ENCODE data around the gene TTC22.

TTC22 gene

GRCh38 chr1:54800899-54801759 is at the start of gene TTC22:
TTC22 (minus strand) TSS chr1:54801323; CDS start chr1:54801163, 160 bp downstream.
- DNase-seq (ENCODE audit: low spot score), result no peak

GRCh38 chr1:54850737-54851136 is 49.6 kb upstream of the TTC22 start:
- peak; percentile 85 for DNase-seq (ENCODE audit: low spot score)

GRCh38 chr1:54850069-54850730 is 49.1 kb upstream of the TTC22 start:
- no peak for DNase-seq (ENCODE audit: low spot score)

- no peak for DNase-seq (ENCODE audit: low spot score)
Measured at GRCh38 chr1:54849219-54850068, 48.3 kb upstream of the TTC22 start.

DNA sequence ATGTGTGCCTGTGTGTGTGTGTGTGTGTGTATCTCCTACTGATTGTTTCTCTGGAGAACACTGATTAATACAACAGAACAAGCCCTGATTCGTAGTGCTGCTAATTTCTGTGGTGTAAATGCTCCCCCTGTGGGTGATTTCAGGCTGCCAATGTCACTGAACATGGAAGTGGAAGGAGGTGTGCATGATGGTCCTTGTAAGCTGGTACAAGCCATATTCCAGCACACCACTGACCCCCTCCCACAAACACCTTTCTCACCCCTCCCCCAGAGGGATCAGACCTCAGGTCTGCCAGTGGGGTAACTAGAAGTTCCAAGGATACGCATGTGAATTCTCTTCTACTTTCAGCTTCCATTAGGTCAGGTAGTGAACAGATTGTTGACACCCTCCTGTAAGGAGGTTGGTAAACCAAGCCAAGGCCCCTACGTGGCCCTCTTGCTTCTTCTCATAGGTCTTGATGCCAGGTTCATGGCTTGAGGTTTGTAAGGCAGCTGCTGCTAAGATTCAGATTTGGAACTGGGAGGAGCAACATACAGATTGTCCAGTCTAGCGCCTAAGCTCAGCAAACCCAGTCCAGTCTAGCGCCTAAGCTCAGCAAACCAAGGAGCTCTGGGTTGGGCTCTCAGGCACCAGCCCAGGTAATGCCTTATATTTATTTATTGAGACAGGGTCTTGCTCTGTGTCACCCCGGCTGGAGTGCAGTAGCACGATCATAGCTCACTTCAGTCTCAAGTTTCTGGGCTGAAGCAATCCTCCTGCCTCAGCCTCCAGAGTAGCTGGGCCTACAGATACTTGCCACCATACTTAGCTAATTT is 47.2 kb upstream of the TTC22 start:
- DNase-seq (ENCODE audit: low spot score), result no peak

DNA sequence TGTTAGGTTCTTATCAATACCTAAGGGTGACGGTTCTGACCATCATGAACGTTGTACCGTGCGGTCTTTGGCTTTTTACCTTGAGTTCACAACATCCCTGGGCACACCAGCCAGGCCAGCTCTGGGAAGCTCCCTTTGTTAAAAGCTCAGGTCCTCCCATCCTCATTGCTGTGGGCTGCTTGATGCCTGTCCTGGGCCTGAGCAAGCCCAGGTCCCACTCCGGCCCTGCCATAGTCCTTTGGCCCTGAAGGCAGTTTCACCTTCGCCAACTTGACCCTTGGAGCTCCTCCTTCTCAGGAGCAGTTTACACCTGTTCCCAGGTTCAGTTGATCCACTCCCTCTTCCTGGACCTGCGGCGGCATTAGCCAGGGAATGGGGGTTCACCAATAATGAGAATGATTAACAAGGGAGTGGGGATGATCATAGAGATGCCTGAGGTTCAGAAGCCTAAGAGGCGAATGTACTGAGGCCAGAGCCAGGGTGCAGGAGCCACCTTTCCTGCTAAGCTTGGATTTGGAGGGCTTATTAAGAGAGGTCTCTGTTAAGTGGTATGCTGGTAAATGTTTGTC is 45.7 kb upstream of the TTC22 start:
- no peak for DNase-seq (ENCODE audit: low spot score)

- DNase-seq (ENCODE audit: low spot score), result no peak
Measured at GRCh38 chr1:54846301-54846700, 45.2 kb upstream of the TTC22 start.

- no peak for DNase-seq (ENCODE audit: low spot score)
Measured at GRCh38 chr1:54845772-54846171, 44.6 kb upstream of the TTC22 start.

- DNase-seq (ENCODE audit: low spot score), result no peak
Measured at GRCh38 chr1:54844564-54844963, 43.4 kb upstream of the TTC22 start.

DNA sequence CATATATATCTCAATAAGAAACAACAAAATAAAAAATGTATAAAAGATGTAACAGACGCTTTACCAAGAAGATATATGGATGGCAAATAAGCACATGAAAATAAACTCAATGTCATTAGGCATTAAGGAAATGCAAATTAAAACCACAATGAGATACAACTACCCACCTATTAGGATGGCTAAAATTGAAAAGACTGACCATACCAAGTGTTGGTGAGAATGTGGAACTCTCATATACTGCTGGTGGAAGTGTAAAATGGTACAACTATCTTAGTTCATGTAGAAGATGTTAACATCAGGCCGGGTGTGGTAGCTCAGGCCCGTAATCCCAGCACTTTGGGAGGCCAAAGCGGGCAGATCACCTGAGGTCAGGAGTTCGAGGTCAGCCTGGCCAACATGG is 42.3 kb upstream of the TTC22 start:
- no peak for DNase-seq (ENCODE audit: low spot score)

DNA sequence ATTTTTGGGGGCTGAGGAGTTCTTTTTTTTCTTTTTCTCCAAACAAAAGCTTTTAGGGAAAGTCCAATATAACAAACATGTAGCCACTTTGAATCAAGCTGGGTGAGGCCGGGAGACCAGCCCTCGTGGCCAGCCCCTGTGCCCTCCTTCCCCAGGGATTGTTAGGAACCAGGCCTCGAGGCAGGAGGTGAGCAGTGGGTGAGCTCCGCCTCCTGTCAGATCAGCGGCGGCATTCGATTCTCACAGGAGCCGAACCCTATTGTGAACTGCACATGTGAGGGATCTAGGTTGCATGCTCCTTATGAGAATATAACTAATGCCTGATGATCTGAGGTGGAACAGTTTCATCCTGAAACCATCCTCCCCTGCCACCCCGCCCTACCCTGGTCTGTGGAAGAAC is 41.8 kb upstream of the TTC22 start:
- DNase-seq (ENCODE audit: low spot score), result no peak

DNA sequence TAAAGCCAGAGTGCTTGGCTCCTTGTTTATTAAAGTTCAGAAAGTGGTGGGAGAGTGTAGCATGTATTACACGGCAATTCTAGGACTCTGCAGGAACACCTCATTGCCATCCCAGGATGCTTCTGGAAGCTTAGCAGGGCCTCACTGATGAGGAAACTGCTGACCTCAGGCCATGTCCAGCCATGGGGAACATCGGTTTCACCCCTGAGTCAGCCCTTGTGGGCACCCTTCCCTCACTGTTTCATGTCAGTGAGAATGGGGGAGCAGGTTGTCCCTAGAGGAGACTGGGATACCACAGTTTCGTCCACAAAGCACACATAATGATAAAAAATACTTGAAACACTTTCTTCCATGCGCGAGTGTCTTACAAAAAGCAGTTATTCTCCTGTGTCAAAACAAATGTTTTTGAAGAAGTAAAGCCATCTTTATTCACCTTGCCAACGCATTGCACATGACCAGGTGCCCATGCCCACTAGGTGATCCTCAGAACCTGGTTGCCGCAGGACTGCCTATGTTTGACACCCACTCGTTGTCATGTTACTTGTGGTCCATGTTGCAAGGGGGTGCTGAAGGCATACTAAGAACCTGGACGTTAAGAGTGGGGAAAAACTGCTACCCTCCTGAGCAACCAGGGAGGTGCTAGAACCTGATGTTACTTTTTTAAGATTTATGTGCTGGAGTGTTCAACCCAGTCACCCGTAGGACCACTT is 41.2 kb upstream of the TTC22 start:
- DNase-seq (ENCODE audit: low spot score), result no peak

DNA sequence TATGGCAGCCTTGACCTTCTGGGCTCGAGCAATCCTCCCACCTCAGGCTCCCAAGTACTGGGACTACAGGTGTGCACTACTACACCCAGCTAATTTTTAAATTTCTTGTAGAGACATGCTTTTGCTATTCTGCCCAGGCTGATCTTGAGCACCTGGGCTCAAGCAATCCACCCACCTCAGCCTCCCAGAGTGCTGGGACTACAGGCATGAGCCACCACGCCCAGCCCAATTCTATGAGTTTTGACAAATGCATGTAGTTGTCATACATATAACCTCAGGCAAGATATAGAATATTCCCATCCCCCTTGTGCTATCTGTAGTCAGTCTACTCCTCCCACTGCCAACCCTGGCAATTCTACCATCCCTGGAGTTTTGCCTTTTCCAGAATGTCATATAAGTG is 38.7 kb upstream of the TTC22 start:
- no peak for DNase-seq (ENCODE audit: low spot score)

DNA sequence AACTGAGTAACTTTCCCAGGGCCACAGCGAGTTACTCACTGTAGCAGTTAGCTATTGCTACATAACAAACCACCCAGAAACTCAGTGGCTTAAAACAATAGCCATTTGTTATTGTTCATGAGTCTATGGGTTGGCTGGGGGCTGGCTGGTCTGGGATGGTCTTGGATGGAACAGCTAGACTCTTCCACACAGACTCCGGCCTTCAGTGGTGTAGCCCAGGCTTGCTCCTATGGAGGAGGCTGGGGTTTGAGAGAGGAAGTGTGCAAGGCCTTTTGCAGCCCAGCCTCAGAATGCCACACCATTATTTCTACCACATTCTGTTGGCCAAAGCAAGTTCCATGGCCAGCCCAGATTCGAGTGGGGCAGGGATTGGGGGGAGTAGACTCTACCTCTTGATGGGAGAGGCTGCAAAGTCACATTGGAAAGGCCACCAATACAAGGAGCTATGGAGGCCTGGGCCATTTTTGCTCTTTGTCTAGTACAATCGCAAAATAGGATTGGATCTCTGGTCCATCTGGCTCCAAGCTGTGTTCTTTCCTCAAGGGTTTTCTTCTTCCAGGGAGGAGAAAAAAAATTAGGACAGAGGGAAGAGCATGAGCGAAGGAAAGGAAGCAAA is 37.5 kb upstream of the TTC22 start:
- no peak for DNase-seq (ENCODE audit: low spot score)

DNA sequence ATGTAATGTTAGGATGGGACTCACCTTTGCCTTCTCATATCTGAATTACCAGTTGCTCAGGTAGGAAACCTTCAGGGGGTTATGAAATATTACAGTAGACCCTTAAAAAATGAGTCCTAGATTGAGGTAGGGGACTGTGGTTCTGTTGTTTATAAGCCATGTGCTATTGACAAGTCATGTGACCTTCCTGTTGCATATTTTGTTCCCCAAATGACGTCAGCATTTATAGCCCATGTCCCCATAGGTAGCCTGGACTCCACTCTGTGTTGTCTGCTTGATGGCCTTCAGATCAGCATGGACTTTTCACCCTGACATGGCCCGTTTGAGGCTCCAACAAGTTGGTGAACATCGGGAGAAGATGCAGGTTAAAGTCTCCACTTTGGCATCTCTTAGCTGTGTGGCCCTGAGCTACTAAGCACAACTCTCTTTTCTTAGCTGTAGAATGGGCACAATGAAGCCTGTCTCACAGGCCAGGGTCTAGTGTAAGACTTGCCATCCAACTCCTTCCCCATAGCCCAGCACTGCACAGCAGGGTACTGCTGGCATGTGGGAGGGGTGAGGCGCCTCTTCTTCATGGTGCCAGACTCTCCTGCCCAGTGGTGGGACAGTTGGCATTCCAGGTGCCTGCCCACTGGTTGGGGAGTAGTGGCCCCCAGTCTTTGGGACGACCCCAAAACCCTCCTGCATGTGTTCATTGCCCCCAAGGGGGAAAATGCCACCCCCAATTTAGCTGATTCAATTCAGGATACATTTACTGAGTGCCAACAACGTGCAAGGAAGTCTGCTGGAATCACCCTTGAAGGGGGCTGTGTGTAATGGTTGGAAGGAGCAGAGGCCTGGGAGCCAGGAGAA is 36.1 kb upstream of the TTC22 start:
- no peak for DNase-seq (ENCODE audit: low spot score)

DNA sequence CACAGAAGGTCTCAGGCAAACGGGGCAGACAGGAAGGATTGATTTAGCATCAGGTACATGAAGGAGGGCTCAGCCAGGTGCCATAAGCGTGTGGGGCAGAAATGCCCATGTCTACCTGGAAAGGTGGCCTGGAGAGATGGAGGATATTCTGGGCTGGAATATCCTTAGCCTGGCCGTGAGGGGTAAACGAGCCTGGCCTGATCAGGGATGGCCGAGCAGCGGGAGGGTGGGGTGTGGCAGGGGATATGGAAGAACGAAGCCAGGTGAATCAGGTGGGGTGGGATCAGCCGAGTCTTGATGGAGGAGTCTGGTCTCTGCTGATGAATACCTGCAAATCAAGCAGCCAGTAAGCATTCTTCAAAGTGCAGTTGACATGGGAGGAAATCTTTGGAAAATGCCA is 35.5 kb upstream of the TTC22 start:
- DNase-seq (ENCODE audit: low spot score), result no peak

DNA sequence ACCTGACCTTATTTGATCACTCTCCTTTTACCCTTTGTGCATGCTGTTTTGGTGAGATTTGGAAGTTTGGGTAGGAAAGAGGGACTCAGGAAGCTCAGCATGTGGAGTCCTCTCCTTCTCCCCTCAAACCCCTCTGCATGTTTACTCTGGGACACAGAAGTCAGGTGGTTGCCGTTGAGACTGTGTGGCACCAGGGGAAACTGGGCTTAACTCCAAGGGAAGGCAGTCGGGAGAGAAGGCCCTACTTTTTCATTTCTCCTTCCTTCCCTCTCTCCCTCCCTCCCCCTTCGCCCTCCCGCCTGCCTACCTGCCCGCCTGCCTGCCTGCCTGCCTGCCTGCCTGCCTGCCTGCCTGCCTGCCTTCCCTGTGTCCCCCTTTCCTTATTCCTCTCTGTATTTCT is 34.8 kb upstream of the TTC22 start:
- DNase-seq (ENCODE audit: low spot score), result no peak

- DNase-seq (ENCODE audit: low spot score), result no peak
Measured at GRCh38 chr1:54835131-54835898, 34.2 kb upstream of the TTC22 start.

All from AG08396 (cell line).